ENCODE results near the gene ANOS1.

DNA sequence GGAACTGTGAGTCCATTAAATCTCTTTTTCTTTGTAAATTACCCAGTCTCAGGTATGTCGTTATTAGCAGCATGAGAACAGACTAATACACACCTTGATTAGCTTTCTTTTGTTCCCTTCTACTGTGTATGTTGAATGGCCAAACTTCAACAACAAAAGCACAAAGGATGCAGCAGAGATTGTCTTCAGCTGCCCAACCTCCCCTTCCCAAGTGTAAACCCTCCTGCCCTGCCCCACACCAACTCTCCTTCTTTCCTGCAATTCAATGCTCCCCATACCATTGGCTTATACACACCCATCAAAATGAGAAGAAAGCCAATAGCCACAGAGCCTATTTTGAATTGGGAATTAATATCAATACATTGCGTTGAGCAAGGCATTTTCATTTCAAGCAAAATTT, 27.8 kb downstream of the ANOS1 start:
- no peak for TF ChIP-seq POLR2AphosphoS5 (IDR thresholded peaks at IDR 0.05; ENCODE audit: low read depth)
- TF ChIP-seq, protein P1, sequence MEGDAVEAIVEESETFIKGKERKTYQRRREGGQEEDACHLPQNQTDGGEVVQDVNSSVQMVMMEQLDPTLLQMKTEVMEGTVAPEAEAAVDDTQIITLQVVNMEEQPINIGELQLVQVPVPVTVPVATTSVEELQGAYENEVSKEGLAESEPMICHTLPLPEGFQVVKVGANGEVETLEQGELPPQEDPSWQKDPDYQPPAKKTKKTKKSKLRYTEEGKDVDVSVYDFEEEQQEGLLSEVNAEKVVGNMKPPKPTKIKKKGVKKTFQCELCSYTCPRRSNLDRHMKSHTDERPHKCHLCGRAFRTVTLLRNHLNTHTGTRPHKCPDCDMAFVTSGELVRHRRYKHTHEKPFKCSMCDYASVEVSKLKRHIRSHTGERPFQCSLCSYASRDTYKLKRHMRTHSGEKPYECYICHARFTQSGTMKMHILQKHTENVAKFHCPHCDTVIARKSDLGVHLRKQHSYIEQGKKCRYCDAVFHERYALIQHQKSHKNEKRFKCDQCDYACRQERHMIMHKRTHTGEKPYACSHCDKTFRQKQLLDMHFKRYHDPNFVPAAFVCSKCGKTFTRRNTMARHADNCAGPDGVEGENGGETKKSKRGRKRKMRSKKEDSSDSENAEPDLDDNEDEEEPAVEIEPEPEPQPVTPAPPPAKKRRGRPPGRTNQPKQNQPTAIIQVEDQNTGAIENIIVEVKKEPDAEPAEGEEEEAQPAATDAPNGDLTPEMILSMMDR (IDR thresholded peaks at IDR 0.05; ENCODE audit: insufficient read depth, low read length): no peak
- TF ChIP-seq GABPA (IDR thresholded peaks at IDR 0.05; ENCODE audit: low read depth): no peak
